MCF 10A (cell line): ENCODE data around the gene FLT1. TPM values are rescaled to one million over a fixed set of nuclear protein-coding genes. Genes with fewer than 3 reads are reported as not detected.

Source experiments
- BruUV-seq: library from RNA; stranded (reverse); fragments of 400-500 nt; replicated peaks from 2 replicates; lab custom pipeline; 2021; lab: Mats Ljungman, UMichigan
- CTCF ChIA-PET: fragments of 300-600 bp; sonication (Branson Sonifier 250); formaldehyde crosslinking; extraction: SDS; loops from one replicate; lab custom pipeline; 2021; ENCODE audit warnings: antibody characterized with exemption, inconsistent platforms; lab: Yijun Ruan, JAX
- POLR2A ChIA-PET: fragments of 300-600, 350-650 bp; sonication (Branson Sonifier 250); formaldehyde crosslinking; extraction: SDS; loops from one replicate; lab custom pipeline; 2020; ENCODE audit warnings: antibody characterized with exemption, inconsistent platforms; lab: Yijun Ruan, JAX
- DNase-seq: peaks from one replicate; pipeline ENCODE4 v3.0.0-alpha.2; 2018; ENCODE audit not compliant: unreplicated experiment
- H3K27ac Mint-ChIP-seq: one replicate; pipeline ENCODE4 v1.8.0; 2022; ENCODE audit warnings: mild to moderate bottlenecking, low read depth, mixed read lengths; ENCODE audit not compliant: unreplicated experiment
- H3K27me3 Mint-ChIP-seq: one replicate; pipeline ENCODE4 v1.8.0; 2022; ENCODE audit warnings: mixed read lengths; ENCODE audit not compliant: insufficient read depth, unreplicated experiment
- H3K36me3 Mint-ChIP-seq: one replicate; pipeline ENCODE4 v1.8.0; 2022; ENCODE audit warnings: mild to moderate bottlenecking, moderate library complexity, mixed read lengths; ENCODE audit not compliant: insufficient read depth, unreplicated experiment
- H3K4me1 Mint-ChIP-seq: one replicate; pipeline ENCODE4 v1.8.0; 2022; ENCODE audit warnings: mixed read lengths; ENCODE audit not compliant: insufficient read depth, unreplicated experiment
- H3K4me3 Mint-ChIP-seq: one replicate; pipeline ENCODE4 v1.8.0; 2022; ENCODE audit warnings: mild to moderate bottlenecking, moderate library complexity, mixed read lengths; ENCODE audit not compliant: unreplicated experiment
- H3K9me3 Mint-ChIP-seq: one replicate; pipeline ENCODE4 v1.8.0; 2022; ENCODE audit warnings: mixed read lengths; ENCODE audit not compliant: unreplicated experiment
- intact Hi-C: fragments of 100-400 bp; cut with micrococcal nuclease; formaldehyde crosslinking; loops from 2 replicates; pipeline ENCODE4 v1.14.1; 2022
- total RNA-seq: library from RNA; stranded (reverse); gene quantifications from 2 replicates; pipeline ENCODE4 v1.2.3, GENCODE V29; 2022
- TF ChIP-seq, protein P1 (sequence below): fragments of 200-600 bp; IDR thresholded peaks from one replicate; pipeline ENCODE4 v1.8.0; 2022; ENCODE audit warnings: antibody characterized with exemption, mild to moderate bottlenecking; ENCODE audit not compliant: unreplicated experiment

The FLT1 gene
- total RNA-seq, 1 experiment from 2014 or later: not detected

DNA sequence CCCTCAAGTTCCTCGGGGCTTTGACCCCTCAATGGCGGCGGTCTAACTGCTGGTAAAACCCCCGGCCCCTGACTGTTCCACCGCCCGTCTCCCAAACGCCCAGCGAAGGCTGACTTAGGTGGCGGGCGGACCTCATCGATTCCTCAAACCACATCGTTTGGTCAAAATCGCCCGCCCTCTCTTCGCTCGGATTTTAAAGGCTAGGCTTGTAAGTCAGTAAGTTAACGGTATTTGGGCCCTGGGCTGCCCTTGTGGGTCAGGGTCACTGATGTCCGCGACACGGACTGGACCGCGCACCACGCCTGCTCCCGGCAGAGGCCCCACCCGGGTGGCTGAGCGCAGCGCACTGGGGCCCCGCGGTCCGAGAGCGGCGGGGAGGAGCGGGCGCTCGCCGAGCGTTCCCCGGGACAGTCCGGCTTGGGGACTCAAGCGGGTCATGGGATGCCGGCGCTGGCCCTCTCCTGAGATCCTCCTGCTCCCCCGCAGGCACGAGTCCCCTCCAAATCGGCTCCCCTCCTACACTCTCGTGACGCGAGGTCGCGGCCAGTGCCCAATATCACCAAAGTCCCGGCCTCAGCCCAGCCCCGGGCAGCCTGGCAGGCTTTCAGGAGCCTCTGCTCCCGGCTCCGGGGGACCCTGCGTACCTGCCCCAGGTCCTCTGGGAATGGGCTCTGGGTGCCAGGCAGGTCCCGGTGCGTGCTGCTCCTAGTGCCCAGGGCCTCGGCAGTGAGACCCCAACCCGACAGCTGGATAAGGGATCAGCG lies 1.0 kb downstream of the FLT1 start:
- Mint-ChIP-seq H3K4me3 (no peak overlapping the region), H3K9me3 (no peaks in the 10 kb centered on the region), H3K4me1 (no peaks in the 10 kb centered on the region), H3K27me3 (peaks cover 63% of the 10 kb centered on the region), H3K36me3 (no peaks in the 10 kb centered on the region), H3K27ac (no peak overlapping the region)
- no TSS peak for BruUV-seq
- no peak for DNase-seq
- ChIA-PET POLR2A (no interaction called here), CTCF (no interaction called here)
- TF ChIP-seq, protein P1, sequence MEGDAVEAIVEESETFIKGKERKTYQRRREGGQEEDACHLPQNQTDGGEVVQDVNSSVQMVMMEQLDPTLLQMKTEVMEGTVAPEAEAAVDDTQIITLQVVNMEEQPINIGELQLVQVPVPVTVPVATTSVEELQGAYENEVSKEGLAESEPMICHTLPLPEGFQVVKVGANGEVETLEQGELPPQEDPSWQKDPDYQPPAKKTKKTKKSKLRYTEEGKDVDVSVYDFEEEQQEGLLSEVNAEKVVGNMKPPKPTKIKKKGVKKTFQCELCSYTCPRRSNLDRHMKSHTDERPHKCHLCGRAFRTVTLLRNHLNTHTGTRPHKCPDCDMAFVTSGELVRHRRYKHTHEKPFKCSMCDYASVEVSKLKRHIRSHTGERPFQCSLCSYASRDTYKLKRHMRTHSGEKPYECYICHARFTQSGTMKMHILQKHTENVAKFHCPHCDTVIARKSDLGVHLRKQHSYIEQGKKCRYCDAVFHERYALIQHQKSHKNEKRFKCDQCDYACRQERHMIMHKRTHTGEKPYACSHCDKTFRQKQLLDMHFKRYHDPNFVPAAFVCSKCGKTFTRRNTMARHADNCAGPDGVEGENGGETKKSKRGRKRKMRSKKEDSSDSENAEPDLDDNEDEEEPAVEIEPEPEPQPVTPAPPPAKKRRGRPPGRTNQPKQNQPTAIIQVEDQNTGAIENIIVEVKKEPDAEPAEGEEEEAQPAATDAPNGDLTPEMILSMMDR: no peak
- intact Hi-C loops: no loop called here

DNA sequence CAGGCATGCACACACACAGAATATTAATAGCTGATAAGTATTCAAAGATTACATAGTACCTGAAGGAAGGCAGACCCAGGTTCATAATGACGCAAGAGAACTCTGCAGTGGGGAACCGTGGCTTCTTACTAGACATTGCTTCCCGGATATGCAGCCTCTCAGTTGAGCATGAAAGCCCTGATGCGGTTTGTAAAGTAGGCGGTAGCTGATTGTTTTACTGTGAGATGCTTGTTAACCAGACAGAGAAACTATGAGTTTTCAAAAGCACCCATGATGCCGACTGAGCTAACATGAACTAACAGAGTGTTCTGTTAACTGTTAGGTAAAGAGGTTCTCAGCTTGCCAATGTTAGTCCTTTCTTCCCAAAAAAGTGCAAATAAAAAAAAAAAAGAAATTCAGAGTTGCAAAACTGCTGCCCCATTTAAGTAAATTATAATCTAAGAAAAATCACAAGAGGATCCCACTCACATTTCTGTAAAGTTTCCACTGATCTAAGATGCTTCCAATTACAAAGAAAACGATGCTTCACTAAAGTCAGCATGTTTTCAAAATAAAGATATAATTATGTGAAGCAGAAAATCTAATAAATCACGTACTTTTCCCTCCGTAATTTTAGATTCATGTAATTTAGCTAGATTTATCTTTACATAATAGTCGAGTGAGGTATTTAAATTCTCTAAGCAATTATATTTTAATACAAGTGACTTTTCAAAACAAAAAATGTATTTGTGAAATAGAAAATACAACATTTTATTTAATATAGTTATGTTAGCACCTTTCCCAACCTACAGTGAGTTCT lies 2.2 kb downstream of the FLT1 start:
- no peak overlapping the region for H3K27ac Mint-ChIP-seq
- BruUV-seq: no TSS peak
- no peaks in the 10 kb centered on the region for H3K4me1 Mint-ChIP-seq
- CTCF ChIA-PET: interaction anchor here (0.6 to 0.8 kb wide), 3 partner anchors 10 to 581 kb away, joined by 3 to 6 read pairs (median 3); no protein-coding TSS in a partner anchor
- TF ChIP-seq, protein P1: no peak
- no peaks in the 10 kb centered on the region for H3K36me3 Mint-ChIP-seq
- no peaks in the 10 kb centered on the region for H3K9me3 Mint-ChIP-seq
- POLR2A ChIA-PET: no interaction called here
- H3K4me3 Mint-ChIP-seq: no peak overlapping the region
- no peak for DNase-seq
- peaks cover 65% of the 10 kb centered on the region for H3K27me3 Mint-ChIP-seq
- intact Hi-C loops: no loop called here

DNA sequence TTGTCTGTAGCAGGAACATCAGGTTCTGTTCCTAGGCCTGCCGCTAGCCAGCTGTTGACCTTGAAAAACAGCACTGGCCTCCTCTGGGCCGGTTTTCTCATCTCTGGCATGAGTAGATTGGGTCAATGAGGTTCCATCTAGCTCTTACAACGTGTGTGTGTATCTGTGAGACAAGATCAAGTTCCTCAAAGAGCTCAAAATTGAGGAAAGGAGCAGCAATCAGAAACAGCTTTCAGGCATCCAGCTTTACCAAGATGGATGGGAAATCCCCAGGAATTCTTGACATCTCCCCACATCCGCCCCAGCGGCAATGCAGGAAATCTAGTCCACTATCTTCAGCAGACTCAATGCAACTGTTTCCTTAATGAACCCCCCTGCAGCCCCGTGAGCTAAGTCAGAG lies 4.9 kb downstream of the FLT1 start:
- TF ChIP-seq, protein P1: no peak
- DNase-seq: no peak
- no TSS peak for BruUV-seq
- CTCF ChIA-PET: interaction anchor here (0.7 kb wide), 1 partner anchor 146 kb away, joined by 3 read pairs; no protein-coding TSS in a partner anchor
- Mint-ChIP-seq H3K36me3 (no peaks in the 10 kb centered on the region), H3K4me3 (no peak overlapping the region), H3K27me3 (peaks cover 48% of the 10 kb centered on the region), H3K4me1 (no peaks in the 10 kb centered on the region), H3K9me3 (no peaks in the 10 kb centered on the region), H3K27ac (no peak overlapping the region)
- POLR2A ChIA-PET: no interaction called here
- intact Hi-C loops: no loop called here

DNA sequence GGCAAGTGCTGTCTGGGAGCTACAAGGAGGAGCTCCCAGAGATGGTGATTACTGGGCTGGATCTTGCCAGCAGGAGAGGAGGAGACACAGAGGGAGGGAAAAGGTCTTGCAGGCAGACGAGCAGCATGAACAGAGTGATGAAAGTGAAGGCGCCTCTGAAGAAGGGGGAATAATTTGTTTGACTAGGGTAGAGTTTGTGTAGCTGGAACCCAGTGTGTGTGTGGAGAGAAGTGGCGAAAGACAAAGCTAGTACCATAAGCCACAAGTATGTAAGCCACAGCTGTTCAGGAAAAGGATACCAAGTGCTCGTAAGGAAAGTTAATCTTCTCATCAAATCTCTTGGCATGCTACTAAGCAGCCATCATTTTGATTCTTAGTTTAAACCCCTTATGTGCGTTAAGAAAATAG lies 5.4 kb downstream of the FLT1 start:
- no peak overlapping the region for H3K4me3 Mint-ChIP-seq
- POLR2A ChIA-PET: no interaction called here
- H3K9me3 Mint-ChIP-seq: no peaks in the 10 kb centered on the region
- H3K27me3 Mint-ChIP-seq: peaks cover 48% of the 10 kb centered on the region
- no peak for DNase-seq
- BruUV-seq: no TSS peak
- CTCF ChIA-PET: interaction anchor here (0.7 kb wide), 1 partner anchor 146 kb away, joined by 3 read pairs; no protein-coding TSS in a partner anchor
- intact Hi-C loops: no loop called here
- no peak overlapping the region for H3K27ac Mint-ChIP-seq
- TF ChIP-seq, protein P1: no peak
- H3K4me1 Mint-ChIP-seq: no peaks in the 10 kb centered on the region
- no peaks in the 10 kb centered on the region for H3K36me3 Mint-ChIP-seq
